Left renal pelvis (tissue), 4 donors: ENCODE data around the gene UTS2. TPM values are rescaled to one million over a fixed set of nuclear protein-coding genes. Genes with fewer than 3 reads are reported as not detected.

Experiments
- DNase-seq, 4 donors: peaks; one replicate each; pipeline ENCODE4 v3.0.0-alpha.2; 2013; ENCODE audit warnings: low read depth in 4 of 4, low spot score in 3 of 4
- polyA plus RNA-seq, 4 donors: library from polyadenylated mRNA; unstranded; fragments of 120-200 nt; gene quantifications; one replicate each; pipeline ENCODE4 v1.2.1, GENCODE V29; 2013; ENCODE audit not compliant: insufficient read length in 4 of 4

The UTS2 gene
- polyA plus RNA-seq, 4 donors = 0.24 TPM; not detected in 3

DNA sequence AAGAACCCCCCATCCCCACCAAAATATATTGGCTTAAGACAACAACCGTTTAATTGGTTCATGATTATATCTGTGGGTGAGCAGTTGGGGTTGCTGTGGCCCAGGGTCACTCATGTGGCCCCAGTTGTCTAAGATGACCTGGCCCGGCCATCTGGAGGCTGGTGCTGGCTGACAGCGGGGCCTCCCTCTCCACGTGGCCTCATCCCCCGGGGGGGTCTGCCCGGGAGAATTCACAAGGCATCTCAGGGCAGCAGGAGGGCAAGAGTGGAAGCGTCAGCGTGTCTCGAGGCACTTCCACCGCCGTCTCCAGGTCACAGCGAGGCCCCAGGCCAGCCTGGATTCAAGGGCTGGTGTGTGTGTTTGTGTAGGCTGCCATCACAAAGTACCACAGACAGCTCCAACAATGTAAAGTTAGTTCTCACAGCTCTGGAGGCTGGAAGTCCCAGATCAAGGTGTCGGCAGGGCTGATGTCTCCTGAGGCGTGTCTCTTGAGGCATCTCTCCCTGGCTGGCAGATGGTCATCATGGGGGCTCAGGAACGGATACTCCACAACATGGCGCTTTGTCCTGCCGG lies 11.0 kb upstream of the UTS2 start:
- DNase-seq = no peak

GRCh38 chr1:7862211-7863060 lies 9.6 kb upstream of the UTS2 start:
- no peak for DNase-seq

DNA sequence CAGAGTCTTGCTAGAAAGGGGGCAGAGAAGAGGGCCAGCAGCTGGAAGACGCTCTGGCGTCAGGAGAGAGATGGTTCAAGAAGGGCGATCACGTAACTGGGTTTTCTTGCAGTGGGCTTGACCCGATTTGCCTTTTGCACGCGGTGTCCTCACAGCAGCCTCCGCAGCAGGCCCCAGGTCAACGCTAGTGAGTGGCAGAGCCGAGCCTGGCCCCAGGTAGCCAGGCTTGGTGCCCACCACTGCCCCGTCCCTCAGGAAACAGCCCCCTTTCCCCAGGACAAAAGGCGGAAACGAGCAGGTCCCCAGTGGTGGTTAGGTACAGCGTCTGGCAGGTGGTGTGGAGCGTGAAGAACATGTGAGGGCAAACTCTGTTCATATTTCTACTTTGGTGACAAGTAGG lies 8.6 kb upstream of the UTS2 start:
- no peak for DNase-seq

DNA sequence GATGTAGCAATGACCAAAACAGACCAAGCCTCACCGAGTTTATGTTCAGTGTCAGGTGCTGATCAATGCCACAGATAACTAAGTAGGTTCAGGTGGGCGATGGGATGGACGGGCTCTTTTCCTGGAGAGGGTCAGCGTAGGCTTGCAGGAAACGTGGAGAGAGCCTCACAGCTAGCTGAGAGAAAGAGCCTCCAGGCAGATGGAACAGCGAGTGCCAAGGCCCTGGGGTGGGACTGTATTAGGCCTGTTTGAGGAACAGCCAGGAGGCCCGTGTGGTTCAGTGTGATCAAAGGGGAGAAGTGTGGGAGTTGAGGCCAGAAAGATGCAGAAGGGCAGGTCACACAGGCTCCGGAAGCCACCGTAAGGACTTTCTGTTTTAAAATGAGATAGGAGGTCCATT lies 7.3 kb upstream of the UTS2 start:
- no peak for DNase-seq

- DNase-seq = no peak
Measured at GRCh38 chr1:7859406-7859805, 6.5 kb upstream of the UTS2 start.

DNA sequence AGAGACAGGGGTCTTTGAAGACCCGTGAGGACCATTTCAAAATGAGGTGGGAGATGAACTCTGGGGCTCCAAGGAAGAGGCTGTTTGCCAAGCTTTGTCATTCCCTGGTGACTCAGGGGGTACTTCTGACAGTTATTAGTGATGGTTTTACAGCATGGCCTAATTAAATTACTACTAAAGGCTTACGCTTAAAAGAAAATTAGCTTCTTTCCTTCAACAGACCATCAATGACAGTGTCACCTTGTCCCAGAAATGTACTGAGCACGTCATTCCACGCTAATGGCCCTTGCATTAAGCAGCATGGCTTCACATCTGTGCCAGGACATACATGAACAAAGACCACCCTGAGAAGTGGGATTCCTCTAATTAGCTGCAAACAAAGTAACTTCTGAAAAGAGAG lies 5.1 kb upstream of the UTS2 start:
- DNase-seq = no peak

DNA sequence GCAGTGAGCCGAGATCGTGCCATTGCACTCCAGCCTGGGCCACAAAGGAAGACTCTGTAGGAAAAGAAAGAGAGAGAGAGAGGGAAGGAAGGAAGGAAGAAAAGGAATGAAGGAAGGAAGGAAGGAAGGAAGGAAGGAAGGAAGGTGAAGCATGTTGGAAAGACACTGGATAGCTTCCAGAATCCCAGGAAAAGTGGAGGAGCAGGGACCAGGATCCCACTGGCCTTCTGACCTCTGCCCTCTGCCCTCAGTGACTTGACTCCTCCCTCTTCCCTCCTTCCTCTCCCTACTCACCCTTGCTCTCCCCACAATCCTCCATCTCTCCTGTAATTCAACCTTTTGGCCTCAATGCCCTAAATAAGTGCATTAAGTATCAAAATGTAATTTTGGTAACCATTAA lies 4.1 kb upstream of the UTS2 start:
- DNase-seq = no peak

- DNase-seq = no peak
Measured at GRCh38 chr1:7856345-7856744, 3.5 kb upstream of the UTS2 start.

- no peak for DNase-seq
Measured at GRCh38 chr1:7853684-7854026, 790 bp upstream of the UTS2 start.

DNA sequence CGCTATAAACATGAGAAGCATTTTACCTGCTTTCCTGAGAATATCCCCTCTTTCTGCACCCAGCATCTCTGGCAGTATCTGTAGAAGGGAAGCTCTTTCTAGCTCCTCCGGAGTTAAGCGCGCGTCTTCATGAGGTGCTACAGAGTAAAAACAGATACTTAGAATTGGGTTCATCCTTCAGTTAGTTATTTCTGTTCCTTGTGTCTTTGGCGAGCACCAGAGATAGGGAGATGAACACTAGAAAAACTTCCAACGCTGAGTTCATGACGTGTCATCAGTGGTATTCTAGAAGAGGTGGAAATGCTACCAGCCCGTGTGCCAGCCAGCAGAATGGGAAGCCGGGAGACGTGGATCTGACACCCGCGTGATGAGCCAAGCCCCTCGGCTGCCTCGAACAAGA lies 2.1 kb downstream of the UTS2 start:
- DNase-seq = no peak

DNA sequence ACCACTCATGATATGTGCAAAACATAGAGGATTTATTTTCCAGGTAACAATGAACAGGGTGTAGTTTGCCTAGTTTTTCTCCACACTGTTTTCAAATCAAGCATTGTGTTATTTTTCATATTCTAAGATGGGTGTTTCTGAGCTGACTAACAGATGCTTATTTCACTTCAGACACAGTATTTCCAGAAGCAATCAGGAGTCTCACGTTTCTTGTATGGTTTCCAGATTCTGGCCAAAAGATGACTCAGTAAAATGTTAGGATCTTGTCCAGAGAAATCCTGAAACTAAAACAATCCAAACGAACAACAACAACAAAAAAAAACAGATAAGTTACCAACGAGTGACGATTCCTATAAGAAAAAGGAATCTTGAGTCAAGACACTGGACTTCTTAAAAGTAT lies 5.3 kb downstream of the UTS2 start:
- DNase-seq = no peak

GRCh38 chr1:7846656-7847055 lies 6.2 kb downstream of the UTS2 start:
- no peak for DNase-seq

GRCh38 chr1:7845761-7846160 lies 7.1 kb downstream of the UTS2 start:
- DNase-seq = no peak

- no peak for DNase-seq
Measured at GRCh38 chr1:7842517-7842916, 10.3 kb downstream of the UTS2 start.

DNA sequence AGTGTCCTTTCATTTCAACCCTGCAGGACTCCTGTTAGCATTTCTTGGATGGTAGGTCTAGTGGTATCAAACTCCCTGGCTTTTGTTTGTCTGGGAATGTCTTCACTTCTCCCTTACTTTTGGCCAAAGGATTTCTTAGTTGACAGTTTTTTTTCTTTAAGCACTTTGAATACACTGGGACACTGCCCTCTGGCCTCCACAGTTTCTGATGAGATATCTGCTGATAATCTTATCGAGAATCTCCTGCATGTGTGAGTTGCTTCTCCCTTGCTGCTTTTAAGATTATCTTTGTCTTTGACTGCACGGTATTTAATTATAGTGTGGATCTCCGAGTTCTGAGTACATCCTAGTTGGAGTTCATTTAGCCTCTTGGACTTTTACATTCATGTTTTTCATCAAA lies 13.3 kb downstream of the UTS2 start:
- no peak for DNase-seq

DNA sequence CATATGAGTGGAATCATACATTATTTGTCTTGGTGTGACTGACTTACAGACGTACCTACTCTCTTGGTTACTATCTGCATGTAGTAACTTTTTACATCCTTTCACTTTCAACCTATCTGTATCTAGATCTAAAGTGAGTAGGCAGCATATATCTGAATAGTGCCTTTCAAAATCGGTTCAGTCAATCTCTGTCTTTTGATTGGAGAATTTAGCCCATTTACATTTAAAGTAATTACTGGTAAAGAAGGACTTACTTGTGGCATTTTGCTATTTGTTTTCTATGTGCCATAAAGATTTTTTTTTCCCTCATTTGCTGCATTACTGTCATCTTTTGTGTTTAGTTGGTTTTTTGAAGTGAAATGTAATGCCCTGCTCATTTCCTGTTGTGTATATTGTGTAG lies 14.2 kb downstream of the UTS2 start:
- DNase-seq = no peak

GRCh38 chr1:7833035-7833434 lies 19.8 kb downstream of the UTS2 start:
- no peak for DNase-seq

- no peak for DNase-seq
Measured at GRCh38 chr1:7831458-7831857, 21.4 kb downstream of the UTS2 start.

GRCh38 chr1:7827126-7827955 lies 25.5 kb downstream of the UTS2 start:
- DNase-seq = no peak

GRCh38 chr1:7826363-7826762 lies 26.5 kb downstream of the UTS2 start:
- no peak for DNase-seq

GRCh38 chr1:7824701-7825100 lies 28.2 kb downstream of the UTS2 start:
- DNase-seq = no peak

GRCh38 chr1:7821282-7821681 lies 31.6 kb downstream of the UTS2 start:
- DNase-seq = no peak
